Stimulated activated CD4-positive, alpha-beta T cell treated with anti-CD3 and anti-CD28 coated beads, Interleukin-12 subunit alpha, Interleukin-12 subunit beta, amount 100 ng/mL, for 4 hours (primary cell): ENCODE results near the gene ZNF616.

ENCODE experiments used
- DNase-seq: peaks from one replicate; pipeline ENCODE4 v3.0.0-alpha.2; 2020

The ZNF616 gene

DNA sequence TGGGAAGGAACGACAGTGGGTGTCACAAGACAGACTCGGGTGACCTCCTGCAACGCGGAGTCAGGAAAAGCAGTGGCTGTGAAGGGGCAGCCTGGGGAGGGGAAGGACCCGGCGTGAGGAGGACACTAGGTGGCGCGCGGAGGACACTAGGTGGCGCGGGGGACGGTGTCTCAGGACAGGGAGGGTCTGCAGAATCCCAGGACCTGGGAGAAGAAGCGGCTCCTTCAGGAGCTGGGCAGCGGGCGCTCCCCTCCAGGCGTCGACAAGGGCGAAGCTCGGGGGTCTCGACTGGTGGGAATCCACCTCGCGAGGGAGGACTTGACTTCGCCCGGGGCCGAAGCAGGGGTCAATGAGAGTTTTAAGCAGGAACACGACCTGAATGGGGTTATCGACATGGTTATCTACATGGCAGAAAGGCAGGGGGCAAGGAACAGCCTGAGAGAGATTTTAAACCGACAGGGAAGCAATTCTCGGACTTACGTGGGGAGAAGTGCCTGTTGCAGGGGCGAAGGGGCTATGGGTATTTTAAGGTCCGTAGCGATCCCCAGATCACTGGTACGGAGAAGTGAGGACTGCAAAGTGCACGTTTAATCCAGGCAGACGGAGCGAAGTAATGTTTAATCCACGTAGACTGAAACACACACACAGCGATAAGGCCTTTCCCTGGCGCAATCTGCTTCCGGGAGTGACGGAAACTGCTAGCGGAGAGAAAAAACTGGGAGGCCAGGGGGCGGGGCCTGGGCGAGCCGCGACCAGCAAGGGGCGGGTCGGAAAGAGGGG is at the start of gene ZNF616:
Gene ZNF616, minus strand, starts transcription at position 687 of the 780 bp plus-strand sequence. CDS start 9,426 bp downstream, outside the sequence.
- DNase-seq: peak; percentile 80

DNA sequence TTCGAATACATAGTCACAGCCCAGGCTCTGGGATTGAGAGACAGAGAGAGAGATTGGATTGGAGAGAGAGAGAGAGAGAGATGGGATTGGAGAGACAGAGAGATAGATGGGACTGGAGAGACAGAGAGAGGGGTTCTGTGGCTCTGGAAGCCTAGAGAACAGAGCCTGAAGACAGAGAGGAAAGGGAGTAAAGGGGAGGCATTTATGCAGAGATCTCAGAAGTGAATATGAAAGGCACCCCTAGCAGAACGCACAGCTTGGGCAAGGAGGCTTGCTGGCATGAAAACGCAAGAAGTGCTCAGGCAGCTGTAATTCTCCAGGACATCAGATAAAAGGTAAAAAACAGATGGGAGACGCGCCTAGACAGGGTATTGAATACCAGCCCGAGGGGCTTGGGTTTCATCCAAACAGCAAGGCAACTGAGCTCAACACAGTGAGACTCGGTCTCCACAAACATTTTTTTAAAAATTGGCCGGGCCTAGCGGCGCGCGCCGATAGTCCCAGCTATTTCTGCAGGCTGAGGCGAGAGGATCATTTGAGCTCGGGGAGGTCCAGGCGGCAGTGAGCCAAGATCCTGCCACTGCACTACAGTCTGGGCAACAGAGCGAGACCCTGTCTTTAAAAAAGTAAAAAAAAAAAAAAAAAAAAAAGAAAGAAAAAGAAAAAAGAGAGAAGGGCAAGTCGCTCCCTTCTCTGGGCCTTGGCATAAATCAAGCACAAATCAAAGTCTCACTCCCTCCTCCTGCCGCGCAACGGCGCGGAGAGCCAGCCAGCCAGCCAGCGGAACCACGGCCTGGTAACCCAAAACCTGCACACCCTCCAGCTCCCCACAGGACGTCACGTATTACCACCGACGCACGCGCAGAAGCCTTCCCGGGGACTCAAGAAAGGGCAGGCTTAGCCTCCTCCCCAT is 49.3 kb upstream of the ZNF616 start:
- DNase-seq: peak; percentile 95

DNA sequence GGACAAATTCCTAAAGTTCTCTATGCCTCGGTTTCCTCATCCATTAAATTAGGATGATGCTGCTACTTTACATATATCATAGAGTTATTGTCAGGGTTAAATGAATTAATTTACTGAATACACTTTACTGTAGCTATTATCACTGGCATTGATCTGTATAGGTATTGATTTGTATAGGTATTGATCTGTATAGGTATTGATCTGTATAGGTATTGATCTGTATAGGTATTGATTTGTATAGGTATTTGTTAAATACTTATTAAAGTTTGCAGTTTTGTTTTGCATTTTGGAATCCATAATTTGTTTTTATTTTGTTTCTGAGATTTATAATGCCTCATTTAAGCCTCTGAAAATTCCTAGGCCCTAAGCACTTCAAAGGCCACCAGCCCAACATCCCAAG is 47.7 kb upstream of the ZNF616 start:
- no peak for DNase-seq

DNA sequence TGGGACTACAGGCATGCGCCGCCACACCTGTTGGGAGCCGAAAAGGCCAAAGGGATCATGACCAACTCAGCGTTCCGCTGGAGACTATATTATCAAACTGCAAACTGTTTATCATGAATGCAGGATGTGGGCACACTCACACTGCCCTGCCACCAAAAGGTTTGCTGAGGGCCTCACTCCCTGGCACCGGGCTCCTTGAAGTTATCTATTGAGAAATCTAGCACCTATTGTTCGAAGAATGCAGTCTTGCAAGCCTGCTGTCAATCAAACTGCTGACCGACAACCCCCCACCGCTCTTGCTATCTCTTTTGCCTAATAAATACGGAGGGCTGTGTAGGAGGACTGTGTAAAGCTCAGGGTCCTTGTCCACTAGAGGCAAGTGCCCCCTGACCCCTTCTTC is 36.8 kb upstream of the ZNF616 start:
- DNase-seq: no peak

DNA sequence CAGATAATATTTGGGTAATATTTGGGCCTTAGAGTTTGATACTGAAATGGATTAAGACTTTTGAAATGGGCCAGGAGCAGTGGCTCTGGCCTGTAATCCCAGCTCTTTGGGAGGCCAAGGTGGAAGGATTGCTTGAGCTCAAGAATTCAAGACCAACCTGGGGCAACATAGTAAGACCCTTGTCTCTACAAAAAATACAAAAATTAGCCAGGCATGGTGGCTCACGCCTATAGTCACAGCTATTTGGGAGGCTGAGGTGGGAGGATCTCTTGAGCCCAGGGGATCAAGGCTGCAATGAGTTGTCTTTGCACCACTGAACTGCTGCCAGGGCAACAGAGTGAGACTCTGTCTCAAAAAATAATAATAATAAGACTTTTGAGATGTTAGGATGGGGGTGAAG is 32.6 kb upstream of the ZNF616 start:
- no peak for DNase-seq

DNA sequence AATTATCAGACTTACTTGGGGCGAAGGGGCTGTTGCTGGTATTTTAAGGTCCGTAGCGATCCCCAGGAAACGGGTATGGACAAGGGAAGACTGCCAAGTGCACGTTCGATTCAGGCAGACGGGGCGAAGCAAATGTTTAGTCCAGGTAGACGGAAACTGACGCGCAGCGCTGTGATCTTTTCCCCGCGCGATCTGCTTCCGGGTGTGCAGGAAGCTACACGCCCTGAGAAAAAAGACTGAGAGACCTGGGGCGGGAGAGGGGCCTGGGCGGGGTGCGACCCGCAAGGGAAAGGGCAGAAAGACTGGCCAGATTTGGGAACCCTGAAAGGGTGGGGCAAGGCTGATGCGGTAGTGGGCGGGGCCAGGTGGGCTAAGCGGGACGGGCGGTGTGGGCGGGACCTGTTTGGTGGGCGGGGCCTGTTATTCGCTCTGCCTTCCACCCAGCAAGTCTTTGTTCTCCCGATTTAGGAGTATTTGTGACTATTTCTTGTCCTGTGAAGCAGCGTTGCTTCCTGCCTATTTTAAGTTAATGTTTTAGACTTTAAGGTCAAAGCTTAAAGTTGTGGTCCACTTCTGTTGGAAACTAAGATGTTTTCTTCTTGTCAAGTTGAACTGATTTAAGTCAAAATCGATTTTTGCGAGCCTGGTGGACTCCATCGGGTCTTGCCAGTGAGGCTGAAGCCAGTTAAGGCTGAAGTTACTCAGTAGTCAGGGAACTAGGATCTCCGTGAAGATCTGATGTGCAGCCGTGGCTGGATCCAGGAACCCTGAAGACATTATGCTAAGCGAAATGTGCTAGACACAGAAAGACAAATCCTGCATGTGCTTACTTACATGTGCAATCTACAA is 31.8 kb upstream of the ZNF616 start, which contains the start of gene ZNF836:
Gene ZNF836, minus strand, starts transcription at position 301 of the 849 bp plus-strand sequence. CDS start 3,549 bp downstream, outside the sequence.
- peak; percentile 89 for DNase-seq

DNA sequence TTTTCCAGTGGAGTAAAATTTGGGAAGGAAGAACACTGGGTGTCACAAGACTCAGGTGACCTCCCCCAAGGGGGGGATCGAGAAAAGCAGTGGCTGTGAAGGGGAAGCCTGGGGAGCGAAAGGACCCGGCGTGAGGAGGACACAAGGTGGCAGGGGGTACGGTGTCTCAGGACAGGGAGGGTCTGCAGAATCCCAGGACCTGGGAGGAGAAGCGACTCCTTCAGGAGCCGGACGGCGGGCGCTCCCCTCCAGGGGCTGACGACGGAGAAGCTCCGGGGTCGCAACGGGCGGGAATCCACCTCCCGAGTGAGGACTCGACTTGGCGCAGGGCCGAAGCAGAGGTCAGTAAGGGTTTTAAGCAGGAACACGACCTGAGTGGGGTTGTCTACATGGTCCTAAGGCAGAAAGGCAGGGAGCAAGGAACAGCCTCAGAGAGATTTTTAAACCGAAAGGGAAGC is 31.2 kb upstream of the ZNF616 start:
- DNase-seq: no peak

DNA sequence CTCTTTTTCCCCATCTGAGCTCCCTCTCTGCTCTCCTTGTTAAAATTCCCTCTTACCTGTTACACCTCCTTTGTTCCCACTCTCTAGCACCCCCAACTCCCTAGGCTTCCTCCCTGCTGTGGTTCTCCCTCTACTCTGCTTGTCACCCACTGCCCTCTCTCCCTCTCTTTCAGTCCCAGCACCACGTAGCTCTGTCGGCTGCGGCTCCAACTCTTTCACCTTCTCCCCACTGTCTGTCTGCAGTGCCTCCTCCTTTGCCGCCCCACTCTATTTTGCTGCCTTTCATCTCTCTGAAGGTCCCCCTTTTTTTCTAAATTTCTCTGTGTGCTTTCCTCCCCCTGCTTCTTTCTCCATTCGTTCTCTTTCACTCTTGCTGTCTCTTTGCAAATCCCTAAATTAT is 30.6 kb upstream of the ZNF616 start:
- no peak for DNase-seq

DNA sequence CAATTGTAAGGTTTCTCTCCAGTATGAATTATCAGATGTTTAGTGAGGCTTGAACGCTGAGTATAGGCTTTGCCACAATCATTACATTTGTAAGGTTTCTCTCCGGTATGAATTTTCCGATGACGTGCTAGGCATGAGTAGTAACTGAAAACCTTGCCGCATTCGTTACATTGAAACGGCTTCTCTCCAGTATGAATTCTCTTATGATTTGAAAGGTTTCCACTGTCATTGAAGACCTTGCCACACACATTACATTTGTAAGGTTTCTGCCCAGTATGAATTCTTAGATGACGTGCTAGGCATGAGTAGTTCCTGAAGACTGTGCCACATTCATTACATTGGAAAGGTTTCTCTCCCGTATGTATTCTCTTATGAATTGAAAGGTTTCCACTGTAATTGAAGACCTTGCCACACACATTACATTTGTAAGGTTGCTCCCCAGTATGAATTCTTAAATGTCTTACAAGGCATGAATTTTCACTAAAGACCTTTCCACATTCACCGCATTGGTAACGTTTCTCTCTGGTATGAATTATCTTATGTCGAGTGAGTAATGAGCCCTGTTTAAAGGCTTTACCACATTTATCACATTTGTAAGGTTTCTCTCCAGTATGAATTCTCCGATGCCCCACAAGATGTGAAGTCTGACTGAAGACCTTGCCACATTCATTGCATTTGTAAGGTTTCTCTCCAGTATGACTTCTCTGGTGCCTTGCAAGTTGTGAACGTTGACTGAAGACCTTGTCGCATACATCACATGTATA is 16.0 kb upstream of the ZNF616 start:
- DNase-seq: no peak

DNA sequence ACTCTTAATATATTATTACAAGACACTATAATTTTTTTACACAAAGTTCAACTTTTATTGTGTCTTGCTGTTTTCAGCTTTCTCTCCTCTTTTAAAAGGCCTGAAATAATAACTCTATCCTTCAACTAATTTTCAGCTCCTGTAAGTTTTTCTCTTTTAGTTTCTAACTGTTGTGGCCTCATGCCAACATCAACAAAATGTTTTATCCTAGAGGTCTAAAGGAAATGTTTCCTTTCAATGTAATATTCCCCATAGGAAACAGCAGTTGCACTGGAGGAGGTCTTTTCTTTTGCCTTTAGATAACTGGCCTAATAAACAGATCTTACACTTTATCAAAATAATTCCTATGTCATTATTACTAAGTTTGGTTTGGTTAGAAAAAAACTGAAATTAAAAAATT is 8.5 kb upstream of the ZNF616 start:
- DNase-seq: no peak

DNA sequence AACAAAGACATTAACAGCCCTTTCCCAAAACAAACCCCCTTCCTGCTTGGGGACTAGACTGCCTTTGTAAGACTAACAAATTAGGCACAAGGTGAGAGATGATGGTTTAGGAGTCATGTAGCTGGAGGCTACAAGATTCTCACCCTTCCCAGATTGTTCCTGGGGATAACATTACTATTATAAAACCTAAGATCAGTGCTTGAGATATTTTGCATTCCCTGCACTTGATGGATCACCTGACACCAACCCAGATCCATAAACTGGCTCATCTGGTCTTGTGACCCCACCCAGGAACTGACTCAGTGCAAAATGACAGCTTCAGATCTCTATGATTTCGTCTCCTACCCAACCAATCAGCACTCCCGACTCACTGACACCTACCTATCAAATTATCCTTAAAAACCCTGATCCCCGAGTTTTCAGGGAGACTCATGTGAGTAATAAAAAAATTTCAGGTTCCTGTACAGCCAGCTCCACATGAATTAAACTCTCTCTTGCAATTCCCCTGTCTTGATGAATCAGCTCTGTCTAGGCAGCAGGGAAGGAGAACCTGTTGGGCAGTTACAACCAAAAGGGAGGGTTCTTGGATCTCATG is 2.4 kb upstream of the ZNF616 start:
- DNase-seq: no peak

DNA sequence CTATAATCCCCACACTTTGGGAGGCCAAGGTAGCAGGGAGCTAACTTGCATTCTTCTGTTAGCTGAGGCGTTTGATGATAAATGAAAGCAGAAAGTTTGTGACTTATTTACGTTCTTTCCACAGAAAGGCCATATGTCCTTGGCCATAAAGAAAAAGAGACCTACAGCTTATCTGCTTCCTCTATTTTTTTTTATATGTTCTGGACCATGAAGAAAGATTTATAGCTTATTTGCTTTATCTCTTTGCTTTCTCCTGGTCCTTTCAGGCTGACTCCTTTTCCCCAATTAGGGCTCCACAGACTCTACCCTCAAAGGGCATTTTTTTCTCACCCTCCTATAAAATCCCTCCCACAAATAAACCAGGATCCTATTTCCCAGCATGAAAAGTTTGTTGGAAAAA is 1.5 kb upstream of the ZNF616 start:
- no peak for DNase-seq

DNA sequence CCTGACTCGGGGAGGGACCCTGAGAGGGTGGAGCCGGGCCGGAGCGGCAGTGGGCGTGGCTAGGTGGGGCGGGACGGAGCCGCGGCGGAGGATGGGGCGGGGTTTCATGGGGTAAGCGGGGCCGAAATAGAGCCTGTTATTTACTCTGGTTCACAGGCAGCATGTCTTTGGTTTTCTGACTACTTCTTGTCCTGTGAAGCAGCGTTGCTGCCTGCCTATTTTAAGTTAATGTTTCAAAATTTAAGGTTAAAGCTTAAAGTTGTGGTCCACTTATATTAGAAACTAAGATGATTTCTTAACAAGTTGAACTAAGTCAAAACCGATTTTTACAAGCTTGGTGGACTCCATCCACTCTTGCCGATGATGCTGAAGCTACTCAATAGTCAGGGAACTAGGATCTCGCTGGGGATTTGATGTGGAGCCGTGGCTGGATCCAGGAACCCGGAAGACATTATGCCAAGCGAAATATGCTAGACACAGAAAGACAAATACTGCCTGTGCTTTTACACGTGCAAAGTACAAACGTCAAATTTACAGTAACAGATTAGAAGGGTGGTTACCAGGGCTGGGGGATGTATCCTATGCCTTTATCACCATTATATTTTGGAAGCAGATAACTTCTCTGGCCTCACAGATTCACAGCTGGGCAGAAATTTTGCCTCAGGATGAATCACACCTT is 433 bp upstream of the ZNF616 start:
- peak; percentile 98 for DNase-seq

DNA sequence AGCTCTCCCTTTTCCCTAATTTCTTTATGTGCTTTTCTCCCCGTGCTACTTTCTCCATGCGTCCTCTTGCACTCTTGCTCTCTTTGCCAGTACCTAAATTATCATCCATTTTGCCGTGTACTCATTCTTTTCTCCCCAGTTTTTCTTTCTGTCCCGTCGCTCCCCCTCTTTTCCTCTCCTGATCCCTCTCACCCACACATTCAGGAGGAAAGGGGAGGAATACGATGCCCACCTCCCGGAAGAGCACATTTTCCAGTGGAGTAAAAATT is 821 bp downstream of the ZNF616 start:
- no peak for DNase-seq

DNA sequence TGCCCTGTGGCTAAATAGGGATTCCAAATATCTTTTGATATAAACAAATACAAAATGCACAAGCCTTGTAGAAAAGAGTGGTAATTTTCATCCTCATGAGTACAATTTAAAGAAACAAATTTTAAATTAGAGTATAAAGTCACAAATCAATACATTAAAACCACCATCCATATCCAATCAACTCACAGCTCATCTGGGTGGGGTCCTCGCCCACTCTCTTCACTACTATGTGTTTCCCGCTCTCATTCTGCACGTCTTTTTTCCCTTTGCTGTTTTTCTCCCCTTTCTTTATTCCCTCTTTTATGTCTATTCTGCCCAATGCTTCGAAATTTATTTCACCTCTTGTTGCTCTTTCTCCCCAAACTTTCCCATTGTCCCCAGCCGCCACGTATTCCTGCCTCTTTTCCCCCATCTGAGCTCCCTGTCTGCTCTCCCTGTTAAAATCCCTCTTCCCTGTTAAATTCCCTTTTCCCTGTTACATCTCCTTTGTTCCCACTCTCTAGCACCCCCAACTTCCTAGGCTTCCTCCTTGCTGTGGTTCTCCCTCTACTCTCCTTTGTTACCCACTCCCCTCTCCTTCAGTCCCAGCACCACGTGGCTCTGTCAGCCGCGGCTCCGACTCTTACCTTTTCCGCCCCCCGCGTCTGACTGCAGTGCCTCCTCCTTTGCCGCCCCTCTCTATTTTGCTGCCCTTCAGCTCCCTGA is 1.3 kb downstream of the ZNF616 start:
- DNase-seq: peak; percentile 35

DNA sequence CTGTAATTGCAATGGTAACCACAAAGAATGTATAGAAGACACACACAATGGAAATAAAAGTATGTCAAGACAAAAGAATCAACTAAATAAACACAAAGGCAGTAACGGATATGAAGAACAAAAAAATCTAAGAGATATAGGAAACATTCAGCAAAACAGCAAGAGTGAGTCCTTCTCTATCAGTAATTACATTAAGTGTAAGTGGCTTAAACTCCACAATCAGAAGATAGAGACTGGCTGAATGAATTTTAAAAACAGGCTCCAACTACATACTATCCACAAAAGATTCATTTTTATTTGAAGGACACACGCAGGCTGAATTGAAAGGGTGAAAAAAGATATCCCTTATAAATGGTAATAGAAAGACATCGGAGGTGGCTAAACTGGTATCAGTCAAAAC is 19.5 kb downstream of the ZNF616 start:
- no peak for DNase-seq

DNA sequence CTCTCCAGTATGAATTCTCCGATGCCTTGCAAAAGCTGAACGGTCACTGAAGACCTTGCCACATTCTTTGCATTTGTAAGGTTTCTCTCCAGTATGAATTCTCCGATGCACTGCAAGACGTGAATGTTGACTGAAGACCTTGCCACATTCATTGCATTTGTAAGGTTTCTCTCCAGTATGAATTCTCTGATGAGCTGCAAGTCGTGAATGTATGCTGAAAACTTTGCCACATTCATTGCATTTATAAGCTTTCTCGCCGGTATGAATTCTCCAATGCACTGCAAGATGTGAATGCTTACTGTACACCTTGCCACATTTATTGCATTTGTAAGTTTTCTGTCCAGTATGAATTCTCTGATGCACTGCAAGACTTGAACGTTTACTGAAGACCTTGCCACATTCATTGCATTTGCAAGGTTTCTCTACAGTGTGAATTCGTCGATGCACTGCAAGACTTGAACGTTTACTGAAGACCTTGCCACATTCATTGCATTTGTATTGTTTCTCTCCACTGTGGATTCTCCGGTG is 24.1 kb downstream of the ZNF616 start:
- no peak for DNase-seq

DNA sequence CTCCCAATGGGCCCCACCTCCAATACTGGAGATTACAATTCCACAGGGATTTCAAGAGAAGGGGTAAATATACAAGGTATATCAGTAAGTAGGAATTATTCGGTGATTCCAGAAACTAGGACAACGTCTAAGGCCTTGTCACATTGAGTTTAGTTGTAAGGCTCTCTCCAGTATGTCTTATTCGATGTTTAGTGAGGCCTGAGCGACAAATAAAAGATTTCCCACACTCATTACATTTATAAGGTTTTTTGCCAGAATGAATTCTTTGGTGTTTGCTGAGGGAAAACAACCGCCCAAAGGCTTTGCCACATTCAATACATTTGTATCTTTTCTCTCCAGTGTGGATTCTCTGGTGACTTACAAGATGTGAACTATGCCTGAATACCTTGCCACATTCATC is 25.0 kb downstream of the ZNF616 start:
- DNase-seq: no peak

DNA sequence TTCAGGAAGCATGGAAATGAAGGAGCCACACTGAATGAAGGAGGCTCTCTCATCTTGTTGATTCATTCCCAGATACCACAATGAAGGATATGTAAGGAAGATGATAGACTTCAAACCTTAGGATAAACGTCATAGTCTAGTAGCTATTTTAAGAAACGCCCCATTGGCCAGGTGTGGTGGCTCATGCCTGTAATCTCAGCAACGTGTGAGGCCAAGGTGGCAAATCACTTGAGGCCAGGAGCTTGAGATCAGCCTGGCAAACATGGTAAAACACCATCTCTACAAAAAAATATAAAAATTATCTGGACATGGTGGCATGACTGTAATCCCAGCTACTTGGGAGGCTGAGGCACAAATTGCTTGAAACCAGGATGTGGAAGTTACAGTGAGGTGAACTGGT is 27.1 kb downstream of the ZNF616 start:
- no peak for DNase-seq

DNA sequence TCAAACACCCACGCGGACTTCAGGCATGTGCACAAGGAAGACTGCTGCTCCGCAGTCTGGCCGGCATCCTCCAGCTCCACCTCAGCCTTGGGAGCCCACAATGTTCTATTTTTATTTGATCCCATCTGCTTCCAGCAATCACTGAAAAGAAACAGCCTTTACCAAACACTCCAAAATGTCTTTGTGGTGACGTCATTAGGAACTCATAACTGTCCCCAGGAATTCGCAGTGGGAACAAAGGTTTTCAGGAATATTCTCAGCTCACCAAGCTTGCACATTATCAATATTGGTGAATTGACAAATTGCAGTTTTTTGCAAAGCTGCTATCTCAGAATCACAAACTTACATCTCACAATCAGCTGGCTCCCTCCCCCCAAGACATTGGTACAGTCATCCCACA is 29.0 kb downstream of the ZNF616 start:
- no peak for DNase-seq
